K562 (cell line): Measurements from ENCODE around the gene CEP76. TPM values are rescaled to one million over a fixed set of nuclear protein-coding genes. Genes with fewer than 3 reads are reported as not detected.

Experiments used
- ATAC-seq: fragments of 200-7000 bp; cut with Tn5 transposase; 3 replicates; pipeline ENCODE4 v1.9.1; 2020; ENCODE audit warnings: moderate library complexity
- BruUV-seq: library from RNA; stranded (reverse); fragments of 400-500 nt; replicated peaks from 2 replicates; lab custom pipeline; 2021; lab: Mats Ljungman, UMichigan
- CTCF ChIA-PET: fragments of 300-600 bp; formaldehyde crosslinking; extraction: SDS; loops from one replicate; lab custom pipeline; 2021; ENCODE audit warnings: low intra/inter-chr PET ratio; lab: Yijun Ruan, JAX
- POLR2A ChIA-PET: fragments of 300-600, 350-650 bp; sonication (Branson Sonifier 250); formaldehyde crosslinking; extraction: SDS; loops from one replicate; lab custom pipeline; 2021; ENCODE audit warnings: antibody characterized with exemption, inconsistent platforms; lab: Yijun Ruan, JAX
- DNase-seq, 4 experiments: peaks; one replicate each; pipeline versions ENCODE4 v3.0.0 to v3.0.0-alpha.2; 2011 to 2018; ENCODE audit warnings: low spot score in 3 of 4, mixed read lengths in 3 of 4; ENCODE audit errors: extremely low read depth in 1 of 4
- FAIRE-seq: peaks from 2 replicates; lab custom pipeline; 2011; peaks lifted over from hg19 to GRCh38; lab: Jason Lieb, UNC
- H2AFZ ChIP-seq: 2 replicates; pipeline ENCODE4 v1.6.0; 2011; ENCODE audit warnings: low read depth, low read length, control low read depth, inconsistent platforms
- H3K27ac ChIP-seq: fragments of 200-600 bp; 3 replicates; pipeline ENCODE4 v1.8.0; 2011; ENCODE audit warnings: low read depth, mild to moderate bottlenecking, control low read depth, inconsistent platforms, low read length, moderate library complexity, mixed read lengths; ENCODE audit errors: extremely low read depth
- H3K27me3 ChIP-seq, 2 experiments: fragments of 300-600 bp in 1 of 2; 2 replicates in 1 of 2; 3 replicates in 1 of 2; pipeline versions ENCODE4 v1.6.0 to v1.8.0; 2011; ENCODE audit warnings: inconsistent platforms in 2 of 2, low read length in 2 of 2, mild to moderate bottlenecking in 1 of 2, mixed read lengths in 1 of 2, moderate library complexity in 1 of 2; ENCODE audit not compliant: control insufficient read depth in 2 of 2, insufficient read depth in 2 of 2
- H3K36me3 ChIP-seq: fragments of 300-600 bp; 3 replicates; pipeline ENCODE4 v1.8.0; 2011; ENCODE audit warnings: mild to moderate bottlenecking, low read length, inconsistent platforms; ENCODE audit not compliant: control insufficient read depth, insufficient read depth
- H3K4me1 ChIP-seq, 2 experiments: fragments of 200-600 bp in 1 of 2; replicated peaks in 1 of 2; 2 replicates in 1 of 2; 3 replicates in 1 of 2; pipeline versions ENCODE4 v1.5.1 to v1.8.0; 2011; ENCODE audit warnings: inconsistent platforms in 2 of 2, low read length in 2 of 2, mild to moderate bottlenecking in 1 of 2, mixed read lengths in 1 of 2, moderate library complexity in 1 of 2; ENCODE audit not compliant: control insufficient read depth in 2 of 2, insufficient read depth in 2 of 2
- H3K4me2 ChIP-seq: 2 replicates; pipeline ENCODE4 v1.6.1; 2011; ENCODE audit warnings: low read length, control low read depth, inconsistent platforms, mixed read lengths; ENCODE audit not compliant: insufficient read depth
- H3K4me3 ChIP-seq: fragments of 200-600 bp; sonication (generic), shearing (Covaris generic); 2 replicates; pipeline ENCODE4 v1.5.1; 2016; ENCODE audit warnings: control low read depth, inconsistent platforms
- H3K79me2 ChIP-seq: fragments of 200-600 bp; 3 replicates; pipeline ENCODE4 v1.8.0; 2011; ENCODE audit warnings: low read length, inconsistent platforms; ENCODE audit not compliant: control insufficient read depth, insufficient read depth
- H3K9ac ChIP-seq, 2 experiments: 2 replicates each; pipeline versions ENCODE4 v1.6.0 to v1.6.1; 2011; ENCODE audit warnings: low read depth in 2 of 2, low read length in 2 of 2, control low read depth in 1 of 2, inconsistent platforms in 1 of 2, mild to moderate bottlenecking in 1 of 2, mixed read lengths in 1 of 2; ENCODE audit not compliant: insufficient read depth in 1 of 2
- H3K9me1 ChIP-seq: one replicate; pipeline ENCODE4 v1.6.0; 2011; ENCODE audit warnings: inconsistent platforms, mild to moderate bottlenecking, low read length, moderate library complexity; ENCODE audit not compliant: control insufficient read depth, insufficient read depth
- H3K9me3 ChIP-seq: replicated peaks from 2 replicates; pipeline ENCODE4 v1.5.1; 2011; ENCODE audit warnings: low read depth, low read length, inconsistent platforms; ENCODE audit not compliant: control insufficient read depth, insufficient read depth
- H4K20me1 ChIP-seq: replicated peaks from 2 replicates; pipeline ENCODE4 v1.6.1; 2011; ENCODE audit warnings: low read length, inconsistent platforms, mixed read lengths; ENCODE audit not compliant: control insufficient read depth, insufficient read depth
- BRF1 ChIP-seq: IDR thresholded peaks from 3 replicates; pipeline ENCODE4 v1.6.1; 2011; ENCODE audit warnings: borderline replicate concordance, mild to moderate bottlenecking; ENCODE audit not compliant: insufficient read length; ENCODE audit errors: extremely low read depth
- CBFA2T2 ChIP-seq: fragments of 450-650 bp; conservative IDR thresholded peaks from 2 replicates; pipeline ENCODE4 v1.6.1; 2017; ENCODE audit warnings: mild to moderate bottlenecking
- GATA2 ChIP-seq: sonication (generic); formaldehyde crosslinking; IDR thresholded peaks from 2 replicates; pipeline ENCODE4 v1.4.0; 2020; ENCODE audit warnings: mild to moderate bottlenecking, missing genetic modification reagents
- KDM4B ChIP-seq, 2 experiments: fragments of 450-650 bp in 1 of 2; sonication (generic) in 1 of 2; IDR thresholded peaks; 2 replicates each; pipeline ENCODE4 v1.6.1; 2016 to 2017; ENCODE audit warnings: borderline replicate concordance in 2 of 2, antibody characterized with exemption in 1 of 2, low read depth in 1 of 2, mild to moderate bottlenecking in 1 of 2
- MCM5 ChIP-seq: fragments of 450-650 bp; IDR thresholded peaks from 2 replicates; pipeline ENCODE4 v1.6.1; 2016; ENCODE audit warnings: low read depth
- NEUROD1 ChIP-seq: fragments of 150-350 bp; IDR thresholded peaks from 2 replicates; pipeline ENCODE4 v1.6.1; 2014; ENCODE audit warnings: borderline replicate concordance, low read length, low read depth; ENCODE audit not compliant: partially characterized antibody
- POLR2AphosphoS5 ChIP-seq: IDR thresholded peaks from 2 replicates; pipeline ENCODE4 v1.6.1; 2011; ENCODE audit warnings: mild to moderate bottlenecking, low read depth, low read length, moderate library complexity; ENCODE audit not compliant: control insufficient read depth, insufficient read depth
- SMARCA4 ChIP-seq: fragments of 450-650 bp; IDR thresholded peaks from 2 replicates; pipeline ENCODE4 v1.6.1; 2016
- SMARCC2 ChIP-seq: fragments of 450-650 bp; IDR thresholded peaks from 2 replicates; pipeline ENCODE4 v1.6.1; 2017; ENCODE audit warnings: antibody characterized with exemption, moderate library complexity, mild to moderate bottlenecking, low read depth
- ZNF347 ChIP-seq: fragments of 450-650 bp; formaldehyde crosslinking; IDR thresholded peaks from 2 replicates; pipeline ENCODE4 v1.4.0; 2020; ENCODE audit warnings: low read depth, mild to moderate bottlenecking, moderate library complexity
- WGBS: fragments of 100-300 bp; shearing (Covaris generic); methylation state at CpG from one replicate; pipeline ENCODE4 v1.1.6; 2016; ENCODE audit warnings: low coverage, mixed read lengths; ENCODE audit not compliant: insufficient coverage; ENCODE audit errors: missing lambda C conversion rate; 5-methylcytosine and 5-hydroxymethylcytosine counted together
- in situ Hi-C: fragments of 300-500 bp; cut with MboI; formaldehyde crosslinking; loops from 4 replicates; pipeline ENCODE4 v1.15.0; 2018; ENCODE audit warnings: inconsistent platforms, mixed read lengths
- intact Hi-C: fragments of 100-400 bp; cut with micrococcal nuclease; formaldehyde crosslinking; loops from 2 replicates; pipeline ENCODE4 v1.14.2; 2022
- polyA plus RNA-seq, 8 experiments: library from polyadenylated mRNA; depleted of rRNA in 4 of 8; stranded (reverse) in 5 of 8; unstranded in 3 of 8; fragments of >200 nt; fragmentation: Nextera tagmentation in 2 of 8; fragmentation: Illumina TruSeq in 1 of 8; extraction: Ambion mirVana in 2 of 8; extraction: Trizol in 1 of 8; gene quantifications; 2 replicates each; pipeline versions ENCODE4 v1.2.1 to v1.2.3, GENCODE V29; 2011 to 2014; ENCODE audit warnings: inconsistent platforms in 1 of 8, missing spikeins in 1 of 8
- total RNA-seq, 7 experiments: library from RNA; depleted of rRNA in 6 of 7; stranded (reverse); fragments of >200 nt in 6 of 7; fragmentation: Illumina TruSeq in 2 of 7; extraction: Trizol in 2 of 7; gene quantifications; 2 replicates each; pipeline versions ENCODE4 v1.2.1 to v1.2.3, GENCODE V29; 2011 to 2021; ENCODE audit warnings: low replicate concordance in 1 of 7
- TF ChIP-seq, protein P1 (sequence below): fragments of 450-650 bp; formaldehyde crosslinking; IDR thresholded peaks from 2 replicates; pipeline ENCODE4 v1.4.0; 2020; ENCODE audit warnings: mild to moderate bottlenecking, moderate library complexity
- TF ChIP-seq, protein P2 (sequence below): sonication (generic); formaldehyde crosslinking; IDR thresholded peaks from 2 replicates; pipeline ENCODE4 v1.8.0; 2022; ENCODE audit warnings: mild to moderate bottlenecking, missing genetic modification reagents
- TF ChIP-seq, protein P3 (sequence below), 2 experiments: IDR thresholded peaks in 1 of 2; conservative IDR thresholded peaks in 1 of 2; 2 replicates each; pipeline ENCODE4 v1.6.1; 2016; ENCODE audit warnings: low read depth in 2 of 2, mild to moderate bottlenecking in 1 of 2, missing compliant biosample characterization in 1 of 2, missing genetic modification characterization in 1 of 2, moderate library complexity in 1 of 2
- TF ChIP-seq, protein P4 (sequence below): IDR thresholded peaks from 2 replicates; pipeline ENCODE4 v1.6.1; 2012; ENCODE audit warnings: low read depth, low read length, improper control_type of control experiment, borderline replicate concordance

Gene CEP76
- total and polyA plus RNA-seq, 9 of the 15 experiments (the other 6 are each of a cell fraction or from before 2014, with no cell fraction given), result 5.3 to 27.3 (median 19.3) TPM

DNA sequence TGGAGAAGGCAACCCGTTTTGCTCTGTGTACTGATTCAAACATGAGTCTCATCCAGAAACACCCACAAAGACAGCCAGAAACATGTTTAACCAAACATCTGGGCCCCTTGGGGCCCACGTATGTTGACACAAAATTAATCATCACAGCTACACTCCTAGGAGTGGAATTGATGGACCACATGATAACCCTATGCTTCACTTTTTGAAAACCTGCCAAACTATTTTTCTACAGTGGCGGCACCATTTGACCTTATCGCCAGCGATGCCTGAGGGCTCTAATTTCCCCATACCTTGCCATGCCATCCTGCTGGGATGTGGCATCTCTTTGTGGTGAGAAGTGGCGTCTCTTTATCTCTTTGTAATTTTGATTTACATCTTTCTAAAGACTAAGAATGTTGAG lies 38.8 kb upstream of the CEP76 start:
- no TSS peak for BruUV-seq
- peaks cover 3 to 8% of the 10 kb centered on the region in 2 experiments; a peak in 4 of 5 replicates for H3K4me1 ChIP-seq
- no peak overlapping the region for H3K4me3 ChIP-seq
- H3K27ac ChIP-seq, result no peak overlapping the region
- peak overlapping the region; percentile 63 for H2AFZ ChIP-seq
- H3K9me1 ChIP-seq, result no peaks in the 10 kb centered on the region
- H3K36me3 ChIP-seq, result no peaks in the 10 kb centered on the region
- no peak overlapping the region for H3K9ac ChIP-seq
- DNase-seq (peak in 1 of 4 experiments; percentile 39), FAIRE-seq (peak; percentile 19), ATAC-seq (peak; percentile 53)
- no peak overlapping the region; the same call in 1 of the 2 replicates for H3K4me2 ChIP-seq
- H3K27me3 ChIP-seq, result no peaks in the 10 kb centered on the region
- intact Hi-C loops (no loop called here), in situ Hi-C loops (no loop called here)
- CTCF ChIA-PET, result interaction anchor here (0.7 kb wide), 2 partner anchors 26 to 40 kb away, joined by 3 to 4 read pairs; no protein-coding TSS in a partner anchor
- POLR2A ChIA-PET, result interaction anchor here (0.6 kb wide), 1 partner anchor 11 kb away, joined by 3 read pairs; no protein-coding TSS in a partner anchor
- WGBS, result 3% methylated on average over 6 of the region's 6 CpGs
- no peaks in the 10 kb centered on the region for H3K9me3 ChIP-seq
- H4K20me1 ChIP-seq, result no peaks in the 10 kb centered on the region
- H3K79me2 ChIP-seq, result no peaks in the 10 kb centered on the region
- TF ChIP-seq POLR2AphosphoS5 (no peak), BRF1 (no peak), ZNF347 (no peak), SMARCC2 (0 out of 2 replicates have a peak, but pooled peaks have one; percentile 45), SMARCA4 (peak; percentile 50; the same call in 1 of the 2 replicates), MCM5 (no peak), GATA2 (peak; percentile 53; the same call in 1 of the 2 replicates), KDM4B (IDR thresholded peaks at IDR 0.05; ENCODE audit: borderline replicate concordance in 2 of 2, low read depth in 1 of 2) (no peak), NEUROD1 (peak; percentile 30), CBFA2T2 (peak; percentile 47; the same call in 1 of the 2 replicates)
- TF ChIP-seq, protein P1, sequence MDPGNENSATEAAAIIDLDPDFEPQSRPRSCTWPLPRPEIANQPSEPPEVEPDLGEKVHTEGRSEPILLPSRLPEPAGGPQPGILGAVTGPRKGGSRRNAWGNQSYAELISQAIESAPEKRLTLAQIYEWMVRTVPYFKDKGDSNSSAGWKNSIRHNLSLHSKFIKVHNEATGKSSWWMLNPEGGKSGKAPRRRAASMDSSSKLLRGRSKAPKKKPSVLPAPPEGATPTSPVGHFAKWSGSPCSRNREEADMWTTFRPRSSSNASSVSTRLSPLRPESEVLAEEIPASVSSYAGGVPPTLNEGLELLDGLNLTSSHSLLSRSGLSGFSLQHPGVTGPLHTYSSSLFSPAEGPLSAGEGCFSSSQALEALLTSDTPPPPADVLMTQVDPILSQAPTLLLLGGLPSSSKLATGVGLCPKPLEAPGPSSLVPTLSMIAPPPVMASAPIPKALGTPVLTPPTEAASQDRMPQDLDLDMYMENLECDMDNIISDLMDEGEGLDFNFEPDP (CRISPR knock-in tag), result no peak
- TF ChIP-seq, protein P2, sequence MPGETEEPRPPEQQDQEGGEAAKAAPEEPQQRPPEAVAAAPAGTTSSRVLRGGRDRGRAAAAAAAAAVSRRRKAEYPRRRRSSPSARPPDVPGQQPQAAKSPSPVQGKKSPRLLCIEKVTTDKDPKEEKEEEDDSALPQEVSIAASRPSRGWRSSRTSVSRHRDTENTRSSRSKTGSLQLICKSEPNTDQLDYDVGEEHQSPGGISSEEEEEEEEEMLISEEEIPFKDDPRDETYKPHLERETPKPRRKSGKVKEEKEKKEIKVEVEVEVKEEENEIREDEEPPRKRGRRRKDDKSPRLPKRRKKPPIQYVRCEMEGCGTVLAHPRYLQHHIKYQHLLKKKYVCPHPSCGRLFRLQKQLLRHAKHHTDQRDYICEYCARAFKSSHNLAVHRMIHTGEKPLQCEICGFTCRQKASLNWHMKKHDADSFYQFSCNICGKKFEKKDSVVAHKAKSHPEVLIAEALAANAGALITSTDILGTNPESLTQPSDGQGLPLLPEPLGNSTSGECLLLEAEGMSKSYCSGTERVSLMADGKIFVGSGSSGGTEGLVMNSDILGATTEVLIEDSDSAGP (CRISPR knock-in tag), result no peak
- TF ChIP-seq, protein P3, sequence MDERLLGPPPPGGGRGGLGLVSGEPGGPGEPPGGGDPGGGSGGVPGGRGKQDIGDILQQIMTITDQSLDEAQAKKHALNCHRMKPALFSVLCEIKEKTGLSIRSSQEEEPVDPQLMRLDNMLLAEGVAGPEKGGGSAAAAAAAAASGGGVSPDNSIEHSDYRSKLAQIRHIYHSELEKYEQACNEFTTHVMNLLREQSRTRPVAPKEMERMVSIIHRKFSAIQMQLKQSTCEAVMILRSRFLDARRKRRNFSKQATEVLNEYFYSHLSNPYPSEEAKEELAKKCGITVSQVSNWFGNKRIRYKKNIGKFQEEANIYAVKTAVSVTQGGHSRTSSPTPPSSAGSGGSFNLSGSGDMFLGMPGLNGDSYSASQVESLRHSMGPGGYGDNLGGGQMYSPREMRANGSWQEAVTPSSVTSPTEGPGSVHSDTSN (CRISPR knock-in tag; IDR thresholded peaks at IDR 0.05; ENCODE audit: low read depth), result no peak
- TF ChIP-seq, protein P3 (tag; conservative IDR thresholded peaks at IDR 0.05; ENCODE audit: low read depth), result peak; percentile 86
- TF ChIP-seq, protein P4, sequence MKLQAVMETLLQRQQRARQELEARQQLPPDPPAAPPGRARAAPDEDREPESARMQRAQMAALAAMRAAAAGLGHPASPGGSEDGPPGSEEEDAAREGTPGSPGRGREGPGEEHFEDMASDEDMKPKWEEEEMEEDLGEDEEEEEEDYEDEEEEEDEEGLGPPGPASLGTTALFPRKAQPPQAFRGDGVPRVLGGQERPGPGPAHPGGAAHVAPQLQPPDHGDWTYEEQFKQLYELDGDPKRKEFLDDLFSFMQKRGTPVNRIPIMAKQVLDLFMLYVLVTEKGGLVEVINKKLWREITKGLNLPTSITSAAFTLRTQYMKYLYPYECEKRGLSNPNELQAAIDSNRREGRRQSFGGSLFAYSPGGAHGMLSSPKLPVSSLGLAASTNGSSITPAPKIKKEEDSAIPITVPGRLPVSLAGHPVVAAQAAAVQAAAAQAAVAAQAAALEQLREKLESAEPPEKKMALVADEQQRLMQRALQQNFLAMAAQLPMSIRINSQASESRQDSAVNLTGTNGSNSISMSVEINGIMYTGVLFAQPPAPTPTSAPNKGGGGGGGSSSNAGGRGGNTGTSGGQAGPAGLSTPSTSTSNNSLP, result peak; percentile 35; the same call in 1 of the 2 replicates
